Cerebellar cortex (tissue), 1 donor: Measurements from ENCODE around the gene F2.
"Not testable (repeated sequence)": the region's sequence is repeated elsewhere in the genome, so short reads cannot be mapped to it uniquely, and the experiment has no call there.

Experiments
- DNase-seq: peaks from one replicate; pipeline ENCODE4 v3.0.0-alpha.2; 2015; ENCODE audit warnings: low spot score

Gene F2

DNA sequence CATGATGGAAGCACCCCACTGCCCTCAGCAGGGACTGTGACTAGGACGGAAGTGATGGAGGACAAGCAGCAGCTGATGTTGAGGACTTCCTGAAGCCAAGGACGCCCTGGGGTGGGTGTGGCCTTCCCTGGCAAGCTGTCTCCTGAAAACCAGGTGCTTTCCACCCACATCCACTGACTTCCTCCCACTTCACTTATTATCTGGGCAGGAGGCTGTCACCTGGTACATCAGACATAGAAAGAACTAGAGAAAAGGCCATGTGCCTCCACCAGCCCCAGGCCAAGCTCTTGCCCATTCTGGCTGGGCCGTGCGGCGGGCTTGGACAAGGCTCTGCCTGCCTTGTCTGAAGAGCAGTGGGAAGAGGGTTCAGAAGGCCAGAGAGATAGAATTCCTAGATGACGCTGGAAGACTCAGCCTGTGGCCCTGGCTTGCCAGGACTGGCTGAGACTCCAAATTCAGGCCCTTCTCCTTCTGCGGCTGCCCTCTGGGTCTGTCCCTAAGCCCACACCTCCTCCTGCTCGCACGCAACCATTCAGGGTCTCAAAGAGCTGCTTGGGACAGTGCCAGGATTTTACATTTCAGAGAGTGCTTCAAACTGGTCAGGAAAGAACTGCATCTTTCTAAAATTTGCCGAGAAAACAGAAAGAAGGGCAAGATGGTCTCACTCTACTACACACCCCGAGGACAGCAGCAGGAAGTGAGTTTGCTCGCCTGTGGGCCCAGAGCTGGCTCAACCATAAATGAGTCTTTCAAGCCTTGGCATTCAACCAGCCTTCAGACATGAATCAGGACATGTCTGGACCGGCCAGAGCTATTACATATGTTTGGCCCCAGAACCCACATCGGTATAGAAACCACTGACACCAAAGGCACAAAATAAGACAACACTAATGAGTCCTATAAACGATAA, 31.9 kb upstream of the F2 start:
- DNase-seq, result no peak

DNA sequence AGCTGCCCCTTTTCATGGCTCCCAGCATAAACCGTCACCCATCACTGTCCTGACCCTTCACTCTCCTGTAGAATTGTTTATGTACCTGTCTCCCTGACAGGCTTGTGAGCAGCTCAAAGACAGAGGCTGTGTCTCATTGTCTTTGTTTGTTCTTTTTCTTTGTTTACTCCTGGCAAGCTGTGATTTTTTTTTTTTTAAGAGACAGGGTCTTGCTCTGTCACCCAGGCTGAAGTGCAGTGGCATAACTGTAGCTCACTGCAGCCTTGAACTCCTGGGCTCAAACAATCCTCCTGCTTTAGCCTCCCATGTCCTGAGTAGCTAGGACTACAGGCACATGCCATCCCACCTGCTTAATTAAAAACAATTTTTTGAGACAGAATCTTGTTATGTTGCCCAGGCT, 28.3 kb upstream of the F2 start:
- no peak for DNase-seq

DNA sequence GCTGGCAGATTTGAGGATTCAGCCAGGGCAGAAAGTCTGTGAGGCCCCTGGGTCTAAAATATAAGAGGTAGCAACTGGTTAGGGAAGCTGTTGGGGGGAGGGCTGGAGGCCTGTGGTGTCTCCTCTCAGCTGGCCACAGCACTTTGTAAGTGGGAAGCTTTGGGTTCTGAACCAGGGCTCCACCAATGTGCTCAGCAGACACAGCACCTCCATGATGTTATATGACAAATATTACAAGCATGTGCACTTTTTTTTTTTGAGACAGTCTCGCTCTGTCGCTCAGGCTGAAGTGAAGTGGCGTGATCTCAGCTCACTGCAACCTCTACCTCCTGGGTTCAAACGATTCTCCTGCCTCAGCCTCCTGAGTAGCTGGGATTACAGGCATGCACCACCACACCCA, 26.6 kb upstream of the F2 start:
- DNase-seq, result no peak

DNA sequence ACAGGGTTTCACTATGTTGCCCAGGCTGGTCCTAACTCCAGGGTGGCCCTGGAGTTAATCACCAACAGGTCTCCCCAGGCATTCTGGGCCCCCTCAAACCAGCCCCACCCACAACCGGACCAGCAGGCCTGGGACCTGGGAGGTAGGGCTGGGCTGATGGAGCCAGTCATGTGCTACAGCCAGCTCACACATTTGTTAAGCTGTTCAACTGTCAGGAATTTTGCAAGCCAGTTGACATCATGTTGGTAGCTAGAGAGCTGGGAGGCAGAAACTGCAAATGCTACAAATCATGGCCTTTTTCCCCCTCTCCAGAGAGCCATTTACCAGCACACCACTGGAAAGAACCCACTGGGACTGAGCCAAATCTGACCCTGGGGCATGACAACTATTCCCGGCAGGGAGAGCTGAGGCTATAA, 25.4 kb upstream of the F2 start:
- no peak for DNase-seq

DNA sequence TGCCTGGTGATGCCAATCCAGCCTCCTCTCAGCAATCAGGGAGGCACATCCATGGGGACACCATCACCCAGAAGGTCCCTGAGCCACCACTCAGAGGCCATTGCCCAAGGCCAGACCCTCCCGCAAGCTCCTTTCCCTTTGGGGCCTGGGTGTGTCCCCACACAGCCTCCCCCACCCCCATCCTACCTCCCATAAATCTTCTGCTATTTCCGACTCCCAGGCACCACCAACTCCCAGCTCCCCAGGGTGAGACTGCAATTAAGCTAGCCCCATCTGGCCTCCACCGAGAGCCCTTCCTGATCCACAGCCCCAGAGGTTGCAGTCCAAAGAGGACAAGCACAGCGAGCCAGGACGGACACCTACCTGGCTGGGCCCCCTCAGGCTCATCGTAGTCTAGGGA, 24.9 kb upstream of the F2 start:
- no peak for DNase-seq

DNA sequence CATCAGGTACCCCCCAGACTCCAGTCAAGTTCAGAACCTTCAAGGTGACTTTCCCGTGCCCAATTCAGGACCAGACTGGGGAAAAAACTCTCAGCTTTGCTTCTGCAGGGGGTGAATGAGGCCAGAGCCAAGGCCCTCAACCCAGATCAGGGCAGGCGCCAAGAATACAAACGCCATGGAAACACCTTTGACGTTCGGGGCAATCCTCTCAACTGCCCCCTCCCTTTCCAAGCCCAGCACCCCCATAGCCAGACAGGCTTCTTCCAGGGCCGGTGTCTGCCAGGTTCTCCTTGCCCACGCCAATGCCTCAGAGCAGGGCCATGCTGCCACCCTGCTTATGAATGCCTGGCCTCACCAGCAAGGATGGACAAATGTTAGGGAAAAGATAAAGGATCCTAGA, 24.4 kb upstream of the F2 start:
- DNase-seq, result no peak

DNA sequence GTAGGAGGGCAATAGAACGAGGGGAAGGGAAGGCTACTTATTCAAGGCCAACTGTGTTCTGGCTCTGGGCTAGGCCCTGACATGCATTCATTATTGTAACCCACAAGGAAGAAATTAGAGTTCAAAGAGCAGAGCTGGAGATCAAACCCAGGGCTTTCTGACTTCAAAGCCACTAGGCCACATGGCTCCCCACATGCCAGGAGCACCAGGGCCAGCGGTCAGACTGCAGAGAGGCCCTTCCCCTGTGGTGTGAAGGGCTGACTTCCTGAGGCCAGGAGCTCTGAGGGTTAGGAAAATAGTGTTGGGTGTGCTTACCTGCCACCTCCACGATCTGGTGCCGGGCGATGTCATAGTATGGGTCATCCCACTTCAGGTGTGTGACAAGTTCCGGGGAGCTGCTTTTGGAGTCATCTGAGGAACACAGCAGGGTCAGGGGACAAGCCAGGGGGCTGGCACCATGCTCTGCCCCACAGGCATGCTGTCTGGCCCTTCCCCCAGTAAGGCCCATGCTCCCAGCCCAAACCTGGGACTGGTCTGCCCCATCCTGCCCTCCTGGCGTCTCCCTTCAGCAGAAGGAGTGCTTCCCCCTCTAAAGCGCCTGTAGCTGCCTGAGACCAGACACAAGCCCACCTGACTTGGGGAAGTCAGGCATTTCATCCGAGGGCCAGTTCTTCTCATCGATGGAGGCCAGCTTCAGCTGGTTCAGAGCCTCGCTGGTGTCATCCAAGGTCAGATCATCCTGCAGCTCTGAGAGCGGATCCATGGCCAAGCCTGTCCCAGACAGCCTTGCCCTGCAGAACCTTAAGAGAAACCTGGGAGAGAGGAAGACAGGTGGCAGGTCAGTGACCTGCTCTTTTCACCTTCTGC, 23.4 kb upstream of the F2 start:
- DNase-seq, result no peak

DNA sequence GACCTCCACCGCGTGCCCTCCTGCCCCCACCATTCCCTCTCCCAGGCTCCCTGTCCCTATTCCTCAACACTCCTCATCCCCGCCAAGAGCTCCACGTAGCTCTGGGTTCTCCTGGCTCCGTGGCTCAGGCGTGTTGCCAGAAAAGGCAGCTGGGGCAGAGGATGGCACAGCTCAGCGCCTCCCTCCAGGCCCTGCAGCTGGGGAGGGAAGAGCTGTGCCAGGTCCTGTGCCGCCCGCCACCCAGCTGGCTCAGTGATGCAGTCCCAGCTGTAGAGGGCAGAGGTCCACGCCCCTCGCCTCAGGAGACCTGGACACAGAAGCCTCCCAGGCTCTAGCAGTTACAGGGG, 22.8 kb upstream of the F2 start:
- DNase-seq, result no peak

DNA sequence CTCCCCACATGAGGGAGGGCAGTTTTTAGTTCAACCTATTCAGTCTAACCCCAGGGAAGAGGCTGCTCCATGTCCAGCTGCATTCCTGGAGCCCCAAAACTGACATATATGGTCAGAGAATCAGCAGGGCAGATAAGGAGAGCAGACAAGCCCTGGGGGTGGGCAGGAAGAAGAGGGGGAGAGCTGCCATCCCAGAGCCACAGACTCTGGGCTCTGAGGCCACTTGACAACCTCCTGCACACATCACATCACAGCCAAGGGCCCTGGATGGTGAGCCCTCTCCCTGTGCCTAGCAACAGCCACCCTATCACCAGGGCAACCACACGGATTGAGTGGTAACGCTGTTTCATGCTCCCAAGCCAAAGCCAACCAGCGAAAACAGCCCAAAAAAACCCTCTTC, 21.7 kb upstream of the F2 start:
- DNase-seq, result no peak

DNA sequence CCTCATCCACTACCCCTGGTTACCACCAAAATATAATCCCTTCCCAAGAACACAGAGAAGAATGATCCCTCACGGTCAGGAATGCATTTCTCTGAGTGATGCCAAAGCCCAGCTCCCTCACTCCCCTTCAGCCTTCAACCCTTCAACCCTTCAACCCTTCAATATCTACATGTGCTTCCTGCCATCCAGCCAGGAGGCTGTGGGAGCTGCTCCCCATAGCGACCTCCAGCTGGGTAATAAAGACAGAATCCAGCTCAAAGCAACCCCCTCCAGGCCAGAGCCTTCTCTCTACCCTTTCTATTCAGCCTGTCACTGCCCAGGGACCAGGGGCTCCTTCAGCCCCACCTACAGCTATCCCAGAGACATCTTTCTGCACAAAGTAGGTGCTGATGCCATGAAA, 21.3 kb upstream of the F2 start:
- no peak for DNase-seq

DNA sequence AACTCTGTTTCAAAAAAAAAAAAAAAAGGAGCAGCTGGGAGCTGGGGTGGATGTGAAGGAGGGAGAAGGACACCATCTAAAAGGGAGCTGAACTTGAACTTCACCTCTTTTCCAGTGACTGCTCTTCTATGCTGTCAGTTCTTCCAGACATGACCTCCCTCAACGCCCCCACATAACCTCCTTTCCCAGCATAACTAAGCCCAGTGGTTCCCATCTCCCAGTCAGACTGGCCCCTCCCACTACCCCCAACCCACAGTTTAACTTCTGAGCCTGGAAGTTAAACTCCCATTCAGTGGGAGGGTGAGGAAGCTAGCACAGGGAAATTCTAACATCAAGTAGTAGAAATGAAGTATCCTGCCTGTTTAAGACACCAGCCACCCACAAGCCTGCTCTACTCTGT, 20.4 kb upstream of the F2 start:
- DNase-seq, result no peak

DNA sequence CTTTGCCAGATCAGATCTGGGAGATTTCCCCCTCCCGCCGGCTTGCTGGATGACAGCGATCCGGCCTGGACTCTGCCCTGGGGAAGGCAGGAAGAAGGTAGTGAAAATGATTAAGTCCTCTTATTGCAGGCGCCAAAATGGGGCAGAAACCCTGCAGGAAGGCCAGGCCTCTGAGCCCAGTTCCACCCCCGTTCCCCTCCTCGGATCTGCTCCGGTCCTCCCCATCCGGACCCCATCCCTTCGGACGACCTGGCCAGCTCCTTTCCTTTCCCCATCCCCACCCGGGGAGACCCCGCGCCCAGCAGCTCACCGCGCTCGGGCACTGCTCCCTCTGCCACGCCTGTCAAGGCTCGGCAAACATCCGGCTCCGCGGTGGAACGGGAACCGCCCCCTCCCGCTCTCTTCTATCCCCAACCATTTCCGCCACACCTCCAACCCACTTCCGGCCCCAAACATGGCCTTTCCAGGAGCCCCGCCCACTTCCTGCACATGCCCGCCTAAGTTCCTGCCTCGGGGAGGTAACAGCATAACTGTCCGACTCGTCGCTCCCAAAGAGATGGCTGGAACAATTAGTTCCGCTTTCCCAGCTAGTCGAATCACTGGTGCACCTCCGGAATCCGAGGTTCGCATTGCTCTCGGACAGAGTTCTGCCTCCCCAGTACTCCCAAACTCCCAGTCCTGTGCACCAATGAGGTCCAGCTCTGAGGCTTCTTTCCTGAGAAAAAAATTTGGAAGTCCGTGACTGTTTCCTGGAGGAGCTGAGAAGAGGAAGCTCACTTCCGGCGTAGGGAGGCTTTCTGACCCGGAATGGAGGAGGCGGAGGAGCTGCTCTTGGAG, 18.6 kb upstream of the F2 start, which contains the start of the genes ARHGAP1 and ZNF408:
ARHGAP1 (minus strand) TSS at position 379 of the 837 bp plus-strand sequence. CDS start 4,512 bp downstream, outside the sequence.
ZNF408 (plus strand) TSS at position 791 of the 837 bp plus-strand sequence; CDS start at position 808, 17 bp downstream.
- DNase-seq, result peak; percentile 99

DNA sequence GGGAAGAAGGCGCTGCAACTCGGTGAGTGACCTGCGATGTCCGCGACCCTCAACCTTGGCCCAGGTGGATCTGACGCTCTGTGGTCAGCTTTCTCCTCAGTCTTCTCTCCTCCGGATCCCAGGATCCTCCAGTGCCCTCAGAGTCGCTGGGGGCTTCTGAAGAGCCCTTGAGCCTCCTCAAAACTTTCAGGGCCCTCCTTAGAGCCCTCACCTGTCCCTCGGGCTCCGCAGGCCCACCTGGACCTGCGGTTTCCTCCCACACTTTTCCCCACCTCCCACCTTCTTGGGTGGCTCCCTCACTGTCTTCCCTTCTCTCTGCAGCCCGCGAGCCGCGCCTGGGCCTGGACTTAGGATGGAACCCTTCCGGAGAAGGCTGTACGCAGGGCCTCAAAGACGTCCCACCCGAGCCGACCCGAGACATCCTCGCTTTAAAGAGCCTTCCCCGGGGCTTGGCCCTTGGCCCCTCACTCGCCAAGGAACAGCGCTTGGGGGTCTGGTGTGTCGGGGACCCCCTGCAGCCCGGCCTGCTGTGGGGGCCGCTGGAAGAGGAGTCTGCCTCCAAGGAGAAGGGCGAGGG, 17.8 kb upstream of the F2 start:
- DNase-seq, result no peak

DNA sequence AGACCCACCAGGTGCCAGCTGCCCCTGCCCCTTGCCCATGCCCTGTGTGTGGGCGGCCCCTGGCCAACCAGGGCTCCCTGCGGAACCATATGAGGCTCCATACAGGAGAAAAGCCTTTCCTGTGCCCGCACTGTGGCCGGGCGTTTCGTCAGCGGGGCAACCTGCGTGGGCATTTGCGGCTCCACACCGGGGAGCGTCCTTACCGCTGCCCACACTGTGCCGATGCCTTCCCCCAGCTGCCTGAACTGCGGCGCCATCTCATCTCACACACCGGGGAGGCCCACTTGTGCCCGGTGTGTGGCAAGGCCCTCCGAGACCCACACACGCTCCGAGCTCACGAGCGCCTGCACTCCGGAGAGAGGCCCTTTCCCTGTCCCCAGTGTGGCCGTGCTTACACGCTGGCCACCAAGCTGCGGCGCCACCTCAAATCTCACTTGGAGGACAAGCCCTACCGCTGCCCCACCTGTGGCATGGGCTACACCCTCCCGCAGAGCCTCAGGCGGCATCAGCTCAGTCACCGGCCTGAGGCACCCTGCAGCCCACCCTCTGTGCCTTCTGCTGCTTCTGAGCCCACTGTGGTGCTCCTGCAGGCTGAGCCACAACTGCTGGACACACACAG, 13.8 kb upstream of the F2 start:
- no peak for DNase-seq

DNA sequence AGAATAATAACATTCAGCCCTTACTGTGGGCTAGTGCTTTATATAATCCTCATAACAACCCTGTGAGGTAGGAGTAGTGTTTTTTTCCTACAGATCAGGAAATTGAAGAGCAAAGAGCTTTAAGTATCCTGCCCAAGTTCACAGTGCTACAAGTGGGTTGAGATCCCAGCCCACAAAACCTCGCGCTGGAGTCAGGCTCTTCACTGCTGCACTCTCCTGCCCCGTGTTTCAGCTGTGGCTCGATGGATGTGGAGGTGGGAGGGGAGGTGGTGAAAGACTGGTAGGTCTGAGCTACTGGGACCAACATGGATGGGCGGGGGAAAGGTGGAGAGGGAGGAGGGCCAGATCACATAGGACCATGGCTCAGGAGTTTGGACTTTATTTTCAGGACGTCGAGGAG, 12.1 kb upstream of the F2 start:
- no peak for DNase-seq

DNA sequence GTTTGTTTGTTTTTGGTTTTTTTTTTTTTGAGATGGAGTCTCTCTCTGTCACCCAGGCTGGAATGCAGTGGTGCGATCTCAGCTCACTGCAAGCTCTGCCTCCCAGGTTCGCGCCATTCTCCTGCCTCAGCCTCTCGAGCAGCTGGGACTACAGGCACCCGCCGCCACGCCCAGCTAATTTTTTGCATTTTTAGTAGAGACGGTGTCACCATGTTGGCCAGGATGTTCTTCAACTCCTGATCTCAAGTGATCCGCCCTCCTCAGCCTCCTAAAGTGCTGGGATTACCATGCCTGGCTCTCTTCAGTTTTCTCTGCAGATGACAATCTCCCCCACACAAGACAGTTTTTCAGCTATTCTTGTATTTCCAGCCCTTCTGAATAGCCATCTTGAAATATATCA, 9.7 kb upstream of the F2 start:
- not testable (repeated sequence) for DNase-seq

DNA sequence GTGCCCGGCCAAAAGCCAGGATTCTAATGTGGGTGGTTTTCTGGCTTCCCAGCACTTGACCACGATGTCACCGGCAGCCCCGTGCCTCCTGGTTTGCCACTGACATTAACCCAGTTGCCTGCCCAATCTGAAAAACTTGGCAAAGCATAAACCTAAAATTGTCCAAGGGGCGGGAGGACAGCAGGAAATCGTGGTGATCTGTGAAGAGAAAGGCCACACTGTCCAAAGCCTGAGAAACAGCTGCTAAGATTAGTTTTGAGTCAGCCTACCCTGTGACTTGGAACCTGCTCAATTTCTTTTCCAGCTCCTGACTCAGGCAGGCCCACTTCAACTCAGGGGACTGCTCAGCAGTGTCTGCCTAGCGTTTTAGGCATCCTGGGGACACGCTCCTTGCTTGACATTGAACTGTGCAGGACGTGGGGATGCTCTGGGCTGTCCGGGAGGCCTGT, 8.2 kb upstream of the F2 start:
- DNase-seq, result peak; percentile 16

DNA sequence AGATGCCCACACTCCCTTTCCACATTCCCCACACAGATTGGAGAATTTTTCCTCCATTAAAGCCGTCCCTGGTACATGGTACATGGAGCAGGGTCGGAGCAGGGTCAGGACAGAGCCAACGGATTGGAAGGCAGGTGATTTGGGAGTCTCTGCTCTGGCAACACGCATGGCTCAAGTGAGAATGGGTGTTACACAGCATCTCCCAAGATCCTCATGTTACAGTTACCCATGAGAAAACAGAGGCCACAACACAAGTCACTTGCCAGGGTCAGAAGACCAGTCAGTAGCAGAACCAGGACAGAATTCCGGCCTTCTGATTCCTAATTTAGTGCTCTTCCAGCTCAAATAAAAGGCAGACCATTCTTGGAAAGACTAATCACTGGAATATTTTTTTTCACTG, 7.7 kb upstream of the F2 start:
- DNase-seq, result no peak

DNA sequence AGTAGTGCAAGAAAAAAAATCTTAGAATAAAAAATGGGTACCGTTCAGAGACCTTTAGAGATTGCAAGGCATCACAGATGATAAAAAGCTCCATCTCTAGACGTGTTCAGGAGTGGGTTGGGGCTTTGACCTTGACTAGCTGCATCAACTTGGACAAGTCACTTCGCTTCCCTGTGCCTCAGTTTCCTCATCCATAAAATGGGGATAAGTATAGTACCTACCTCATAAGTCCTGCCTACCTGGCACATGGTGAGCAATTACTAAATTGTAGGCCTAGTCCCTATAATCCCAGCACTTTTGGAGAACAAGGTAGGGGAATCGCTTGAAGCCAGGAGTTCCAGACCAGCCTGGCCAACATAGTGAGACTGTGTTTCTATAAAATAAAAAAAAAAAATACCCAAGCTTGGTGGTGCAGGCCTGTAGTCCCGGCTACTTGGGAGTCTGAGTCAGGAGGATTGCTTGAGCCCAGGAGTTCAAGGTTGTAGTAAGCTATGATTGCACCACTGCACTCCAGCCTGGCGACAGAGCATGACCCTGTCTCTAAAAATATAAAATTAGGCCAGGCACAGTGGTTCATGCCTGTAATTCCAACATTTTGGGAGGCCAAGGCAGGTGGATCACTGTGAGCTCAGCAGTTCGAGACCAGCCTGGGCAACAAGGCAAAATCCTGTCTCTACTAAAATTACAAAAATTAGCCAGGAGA, 6.0 kb upstream of the F2 start:
- DNase-seq, result no peak

DNA sequence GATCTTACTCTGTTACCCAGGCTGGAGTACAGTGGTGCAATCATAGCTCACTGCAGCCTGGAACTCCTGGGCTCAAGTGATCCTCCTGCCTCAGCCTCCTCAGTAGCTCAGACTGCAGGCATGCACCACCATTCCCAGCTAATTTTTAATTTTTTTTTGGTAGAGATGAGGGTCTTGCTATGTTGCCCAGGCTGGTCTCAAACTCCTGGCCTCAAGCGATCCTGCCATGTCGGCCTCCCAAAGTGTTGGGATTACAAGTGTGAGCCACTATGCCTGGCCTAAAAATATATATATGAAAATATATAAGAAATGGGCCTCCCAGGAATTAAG, 1.2 kb upstream of the F2 start:
- DNase-seq, result not testable (repeated sequence)
